Stimulated activated CD8-positive, alpha-beta memory T cell treated with anti-CD3 and anti-CD28 coated beads, Interleukin-12 subunit alpha, Interleukin-12 subunit beta, amount 100 ng/mL, for 1 hour (primary cell): ENCODE results near the gene DUS1L.

ENCODE experiments used
- DNase-seq: peaks from one replicate; pipeline ENCODE4 v3.0.0-alpha.2; 2020; ENCODE audit warnings: low read depth

DUS1L gene

GRCh38 chr17:82076018-82076784 is 10.6 kb upstream of the DUS1L start:
- DNase-seq = no peak

DNA sequence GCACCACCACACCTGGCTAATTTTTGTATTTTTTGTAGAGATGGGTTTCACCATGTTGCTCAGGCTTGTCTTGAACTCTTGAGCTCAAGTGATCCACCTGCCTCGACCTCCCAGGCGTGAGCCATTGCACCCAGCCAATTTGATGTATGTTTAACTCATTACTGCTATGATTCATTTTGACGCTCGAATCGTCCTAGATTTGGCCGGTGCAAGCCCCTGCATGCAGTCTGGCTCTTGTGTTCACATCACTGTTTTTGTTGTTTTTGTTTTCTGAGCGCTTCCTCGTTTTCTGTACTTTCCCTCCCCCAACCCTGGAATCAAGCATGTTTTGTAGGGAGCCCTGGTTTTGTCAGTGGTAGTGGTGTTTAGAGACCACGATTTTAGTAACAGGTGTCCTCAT is 7.8 kb upstream of the DUS1L start:
- DNase-seq = no peak

GRCh38 chr17:82072827-82073226 is 7.2 kb upstream of the DUS1L start:
- no peak for DNase-seq

GRCh38 chr17:82070611-82071010 is 5.0 kb upstream of the DUS1L start:
- DNase-seq = no peak

DNA sequence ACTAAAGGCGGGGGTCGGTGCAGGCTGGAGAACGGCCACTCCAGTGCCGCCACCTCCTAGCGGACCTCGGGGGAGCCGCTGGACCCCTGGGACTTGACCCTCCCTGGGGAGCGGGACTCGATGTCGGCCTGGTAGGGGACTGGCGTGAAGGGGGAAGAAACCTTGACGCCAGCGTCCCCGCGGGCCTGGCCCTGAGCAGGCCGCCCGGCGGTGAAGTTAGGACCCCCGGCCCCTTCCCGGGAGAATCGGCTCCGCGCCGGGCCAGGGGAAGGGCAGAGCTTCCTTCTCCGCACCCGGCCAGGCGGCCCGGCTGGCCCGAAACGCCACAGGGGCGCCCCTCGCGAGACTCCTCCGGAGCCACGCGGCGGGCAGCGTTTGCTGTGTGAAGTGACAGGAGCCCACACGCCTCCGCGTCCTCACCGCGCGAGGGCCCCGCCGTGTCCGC is 389 bp downstream of the DUS1L start:
- no peak for DNase-seq

GRCh38 chr17:82064433-82065192 is 991 bp downstream of the DUS1L start:
- DNase-seq = no peak

DNA sequence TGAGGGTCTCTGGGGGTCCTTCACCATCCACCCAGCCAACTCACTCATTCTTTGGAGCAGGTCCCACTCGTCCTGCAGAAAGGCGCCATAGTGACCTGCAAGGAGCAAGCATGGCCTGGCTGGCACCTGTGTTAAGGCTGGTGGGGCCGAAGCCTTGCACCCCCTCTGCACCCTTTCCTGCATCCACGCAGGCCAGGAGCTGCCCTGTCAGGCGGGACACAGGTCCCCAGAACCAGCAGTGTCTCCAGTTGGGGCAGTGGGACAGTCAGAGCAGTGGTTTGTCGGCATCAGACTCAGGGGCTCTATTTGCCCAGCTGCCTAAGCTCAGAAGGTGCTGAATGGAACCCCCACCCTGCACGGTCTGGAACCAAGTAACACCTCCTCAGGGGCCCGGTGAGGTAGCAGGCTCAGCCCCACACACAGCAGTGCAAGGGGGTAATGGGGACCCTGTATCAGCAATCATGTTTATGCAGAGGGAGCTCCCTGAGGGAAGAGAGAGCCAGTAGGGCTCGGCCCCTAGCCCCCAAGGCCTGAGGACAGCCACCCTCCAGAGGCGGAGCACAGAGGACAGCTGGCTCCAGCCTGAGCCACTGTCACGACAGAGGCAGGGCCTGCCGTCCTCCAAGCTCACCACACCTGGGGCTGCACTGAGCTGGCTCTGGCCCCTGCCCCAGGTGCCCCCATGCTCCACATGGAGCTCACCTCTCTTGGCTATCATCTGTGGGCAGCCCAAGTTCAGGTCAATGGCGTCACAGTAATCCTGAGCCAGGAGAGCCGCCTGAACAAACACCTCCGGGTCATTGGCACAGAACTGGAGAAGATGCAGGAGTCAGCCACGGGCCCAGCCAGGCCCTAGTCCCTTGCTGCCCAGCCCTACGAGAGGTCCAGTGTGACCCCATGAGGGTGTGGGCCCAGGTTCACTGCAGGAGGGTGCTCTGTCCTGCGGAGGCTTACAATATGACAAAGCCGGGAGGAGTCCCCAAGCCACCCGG is 1.9 kb downstream of the DUS1L start:
- DNase-seq = no peak

DNA sequence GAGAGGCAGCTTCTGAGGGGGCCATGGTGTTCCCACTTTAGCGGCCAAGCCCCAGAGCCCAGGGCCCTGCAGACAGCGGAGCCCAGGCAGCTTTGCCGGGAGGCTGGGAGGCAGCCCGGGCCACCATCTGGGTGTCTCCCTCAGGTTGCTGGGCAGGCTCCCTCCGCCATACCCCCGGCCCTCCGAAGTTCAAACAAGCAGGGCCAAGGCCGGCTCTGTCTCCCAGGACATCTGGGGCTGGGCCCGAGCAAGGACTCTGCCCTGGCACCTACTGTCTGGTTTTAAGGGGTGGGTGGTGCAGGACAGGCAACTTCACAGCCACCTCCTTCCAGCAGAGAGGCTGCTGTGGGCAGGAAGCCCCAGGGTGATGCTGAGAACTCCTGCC is 2.6 kb downstream of the DUS1L start:
- DNase-seq = no peak

DNA sequence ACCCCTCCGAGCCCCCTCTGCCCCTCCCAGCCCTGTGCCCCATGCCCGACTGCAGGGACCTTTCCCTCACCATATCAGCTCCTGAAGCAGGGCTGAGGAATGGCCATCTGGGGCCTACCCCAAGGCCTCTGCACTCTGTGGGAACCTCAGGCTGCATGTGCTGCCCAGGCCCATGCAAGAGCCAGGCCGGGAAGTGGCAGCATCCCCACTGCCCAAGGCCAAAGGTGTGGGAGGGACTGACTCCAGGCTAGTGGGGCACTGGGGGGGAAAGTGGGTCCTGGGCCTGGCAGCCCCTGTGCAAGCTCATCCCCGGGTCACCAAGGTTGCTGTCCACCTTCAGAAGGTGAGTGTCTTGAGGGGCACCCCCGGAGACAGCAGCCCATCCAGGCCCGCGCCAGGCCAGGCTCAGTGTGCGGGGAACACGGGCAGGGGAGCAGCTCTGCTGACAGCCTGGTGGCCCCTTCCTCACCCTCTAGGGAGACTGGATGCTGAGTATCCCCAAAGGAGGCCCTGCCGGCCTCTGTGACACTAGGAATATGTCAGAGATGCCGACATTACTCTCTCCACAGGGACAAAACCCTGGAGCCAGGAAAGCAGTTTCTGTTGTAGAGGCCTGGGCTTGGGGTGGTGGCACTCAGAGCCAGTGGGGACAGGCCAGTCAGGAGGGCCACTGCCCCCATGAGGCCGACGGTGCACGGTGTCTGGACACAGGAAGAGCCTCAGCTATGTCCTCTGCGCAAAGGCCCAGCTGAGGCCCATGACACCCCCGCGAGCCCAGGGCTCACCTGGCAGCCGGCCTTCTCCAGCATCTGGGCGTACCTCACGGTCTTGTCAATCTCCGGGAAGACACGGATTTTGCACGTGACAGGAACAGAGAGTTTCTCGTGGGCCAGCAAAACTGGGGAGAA is 3.3 kb downstream of the DUS1L start:
- DNase-seq = no peak

GRCh38 chr17:82061047-82061925 is 4.3 kb downstream of the DUS1L start:
- DNase-seq = no peak

GRCh38 chr17:82060614-82061013 is 5.0 kb downstream of the DUS1L start:
- no peak for DNase-seq

GRCh38 chr17:82060001-82060380 is 5.6 kb downstream of the DUS1L start:
- DNase-seq = no peak

DNA sequence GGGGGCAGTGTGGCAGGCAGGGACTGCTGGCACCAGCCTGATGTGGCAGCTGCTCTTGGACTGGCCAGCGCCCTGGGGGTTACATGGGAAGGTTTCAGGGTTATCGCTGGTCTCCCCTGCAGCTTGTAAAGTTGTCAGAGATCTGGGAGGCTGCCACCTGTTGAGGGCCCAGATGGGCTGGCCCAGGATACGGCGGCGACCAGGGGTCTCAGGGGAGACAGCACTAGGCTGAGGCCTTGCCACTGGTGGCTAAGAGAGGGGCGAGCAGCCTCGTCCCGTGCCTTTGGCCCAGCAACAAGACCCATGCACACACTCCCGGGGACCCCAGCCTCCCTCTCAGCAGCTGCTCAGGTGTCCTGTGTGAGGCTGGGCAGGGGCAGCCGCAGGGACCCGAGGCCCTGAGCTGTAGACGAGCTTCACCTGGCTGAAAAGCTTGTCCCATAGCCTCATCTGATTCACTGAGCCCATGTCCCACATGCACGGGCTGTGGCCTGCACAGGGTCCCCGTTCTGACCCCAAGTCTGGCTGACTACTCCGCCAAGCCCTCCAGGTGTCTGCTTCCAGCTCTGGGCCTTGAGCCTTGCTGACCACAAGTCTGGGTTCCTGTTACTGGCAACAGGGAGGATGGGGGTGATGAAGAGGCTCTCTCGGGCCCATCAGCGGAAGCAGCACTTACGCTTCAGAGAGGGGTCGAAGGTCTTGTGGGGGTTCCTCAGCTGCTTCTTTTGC is 6.2 kb downstream of the DUS1L start:
- no peak for DNase-seq

DNA sequence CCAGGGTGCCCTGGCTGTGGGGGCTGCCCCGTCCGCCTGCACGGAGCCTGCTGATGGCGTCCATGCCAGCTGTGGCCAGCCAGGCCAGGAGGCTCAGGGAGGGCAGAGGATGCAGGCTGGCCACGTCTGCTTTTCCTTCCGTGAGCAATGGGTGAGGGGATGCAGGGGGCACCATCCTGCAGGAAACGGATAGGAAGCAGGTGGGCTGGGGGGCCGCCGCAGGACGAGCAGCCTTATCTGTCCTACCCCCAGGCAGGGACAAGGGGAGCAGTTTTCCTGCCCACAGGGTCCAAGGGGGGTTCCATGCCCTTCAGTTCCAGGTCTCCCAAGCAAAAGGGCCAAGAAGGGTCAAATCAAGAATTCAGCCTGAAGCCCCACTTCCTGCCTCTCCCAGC is 6.8 kb downstream of the DUS1L start:
- DNase-seq = no peak

- DNase-seq = no peak
Observed at GRCh38 chr17:82058230-82058854, 7.3 kb downstream of the DUS1L start.

DNA sequence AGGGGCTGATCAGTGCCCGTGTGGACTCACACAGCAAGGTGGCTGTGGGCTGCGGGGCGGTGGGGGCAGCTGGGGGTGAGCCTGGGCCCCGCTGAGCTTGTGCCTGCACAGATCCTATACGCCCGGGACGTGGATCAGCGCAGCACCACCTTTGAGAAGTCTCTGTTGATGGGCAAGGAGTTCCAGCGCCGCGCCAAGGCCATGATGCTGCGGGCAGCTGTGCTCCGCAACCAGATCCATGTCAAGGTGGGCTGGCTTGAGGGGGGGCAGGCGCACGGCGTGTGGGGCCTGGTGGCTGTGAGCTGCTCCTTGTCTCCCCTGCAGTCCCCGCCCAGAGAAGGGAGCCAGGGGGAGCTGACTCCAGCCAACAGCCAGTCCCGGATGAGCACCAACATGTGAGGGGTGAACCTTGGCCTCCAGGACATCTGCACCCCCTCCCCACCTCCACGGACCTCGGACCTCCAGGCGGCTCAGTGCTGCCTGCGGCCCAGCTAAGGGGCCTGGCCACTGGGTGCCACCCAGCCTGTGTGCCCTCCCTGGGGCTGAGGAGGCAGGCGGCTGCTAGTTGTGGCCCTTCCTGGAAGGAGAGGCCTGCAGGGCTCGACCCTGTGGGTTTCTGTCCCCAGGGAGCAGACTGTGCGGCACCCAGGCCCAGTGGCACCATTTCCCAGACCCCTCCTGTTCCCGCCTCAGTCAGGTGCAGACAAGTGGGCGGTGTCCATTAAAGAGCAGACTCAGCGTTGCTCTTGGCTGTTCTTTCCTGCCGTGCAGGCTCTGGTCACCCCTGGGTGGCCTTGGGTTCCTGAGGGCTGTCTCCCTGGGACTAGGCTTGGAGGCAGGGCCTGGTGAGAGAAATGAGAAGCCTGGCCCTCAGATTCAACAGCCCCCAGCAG is 8.6 kb downstream of the DUS1L start:
- DNase-seq = no peak

DNA sequence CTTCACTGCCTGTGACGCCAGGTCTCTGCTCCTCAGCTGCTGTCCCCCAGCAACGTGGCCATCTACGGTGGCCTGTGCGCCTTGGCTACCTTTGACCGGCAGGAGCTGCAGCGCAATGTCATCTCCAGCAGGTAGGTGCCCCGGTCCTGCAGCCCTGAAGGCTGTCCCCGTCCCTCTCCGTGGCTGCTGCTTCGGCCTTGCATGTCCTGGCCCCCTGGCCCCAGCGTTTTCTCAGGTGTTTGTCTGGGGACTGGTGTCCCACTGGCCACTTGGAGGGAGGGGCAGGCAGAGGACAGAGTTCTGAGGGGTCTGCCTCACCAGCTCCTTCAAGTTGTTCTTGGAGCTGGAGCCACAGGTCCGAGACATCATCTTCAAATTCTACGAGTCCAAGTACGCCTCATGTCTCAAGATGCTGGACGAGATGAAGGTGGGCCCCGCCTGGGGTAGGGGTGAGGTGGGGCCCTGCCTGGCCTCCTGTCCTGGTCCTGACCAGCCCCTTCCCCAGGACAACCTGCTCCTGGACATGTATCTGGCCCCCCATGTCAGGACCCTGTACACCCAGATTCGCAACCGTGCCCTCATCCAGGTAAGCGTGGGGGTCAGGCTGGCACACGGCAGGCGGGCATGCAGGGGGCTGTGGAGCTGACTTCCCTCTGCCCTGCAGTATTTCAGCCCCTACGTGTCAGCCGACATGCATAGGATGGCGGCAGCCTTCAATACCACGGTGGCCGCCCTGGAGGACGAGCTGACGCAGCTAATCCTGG is 9.5 kb downstream of the DUS1L start:
- DNase-seq = no peak
